Measurements from ENCODE around the gene EMILIN1. TPM values are rescaled to one million over a fixed set of nuclear protein-coding genes. Genes with fewer than 3 reads are reported as not detected.
"Not testable (repeated sequence)": the region's sequence is repeated elsewhere in the genome, so short reads cannot be mapped to it uniquely, and the experiment has no call there.

The EMILIN1 gene
- total RNA-seq, 1 donor from 2014 or later, result 1.5 TPM

- H3K9me3 Mint-ChIP-seq, result no peaks in the 10 kb centered on the region
- no peaks in the 10 kb centered on the region for H3K27me3 Mint-ChIP-seq (ENCODE audit: insufficient read depth)
- peaks cover 16% of the 10 kb centered on the region for H3K4me1 Mint-ChIP-seq (ENCODE audit: low read depth)
- H3K27ac Mint-ChIP-seq, result no peak overlapping the region
- H3K4me3 Mint-ChIP-seq, result peak overlapping the region; percentile 37
- intact Hi-C loops (cut with micrococcal nuclease), result loop anchor here (1.0 kb wide), 2 partner anchors 9 to 15 kb away; no protein-coding TSS in a partner anchor
- no peaks in the 10 kb centered on the region for H3K36me3 Mint-ChIP-seq (ENCODE audit: low read depth)
- DNase-seq (ENCODE audit: low spot score), result peak; percentile 32
Measured at GRCh38 chr2:27095745-27096651, 17.6 kb downstream of the EMILIN1 start.

- no peaks in the 10 kb centered on the region for H3K36me3 Mint-ChIP-seq (ENCODE audit: low read depth)
- peaks cover 16% of the 10 kb centered on the region for H3K4me1 Mint-ChIP-seq (ENCODE audit: low read depth)
- H3K27me3 Mint-ChIP-seq (ENCODE audit: insufficient read depth), result no peaks in the 10 kb centered on the region
- DNase-seq (ENCODE audit: low spot score), result no peak
- intact Hi-C loops (cut with micrococcal nuclease), result loop anchor here (1.0 kb wide), 2 partner anchors 10 to 16 kb away; no protein-coding TSS in a partner anchor
- H3K9me3 Mint-ChIP-seq, result no peaks in the 10 kb centered on the region
- H3K27ac Mint-ChIP-seq, result no peak overlapping the region
- no peak overlapping the region for H3K4me3 Mint-ChIP-seq
Measured at GRCh38 chr2:27096748-27097297, 18.4 kb downstream of the EMILIN1 start.

GRCh38 chr2:27097341-27097740, 18.9 kb downstream of the EMILIN1 start:
- Mint-ChIP-seq H3K27ac (no peak overlapping the region), H3K4me3 (no peak overlapping the region), H3K27me3 (ENCODE audit: insufficient read depth) (no peaks in the 10 kb centered on the region), H3K36me3 (ENCODE audit: low read depth) (no peaks in the 10 kb centered on the region), H3K9me3 (no peaks in the 10 kb centered on the region), H3K4me1 (ENCODE audit: low read depth) (peaks cover 16% of the 10 kb centered on the region)
- no peak for DNase-seq (ENCODE audit: low spot score)
- intact Hi-C loops (cut with micrococcal nuclease), result no loop called here

- no peaks in the 10 kb centered on the region for H3K9me3 Mint-ChIP-seq
- H3K27ac Mint-ChIP-seq, result no peak overlapping the region
- H3K36me3 Mint-ChIP-seq (ENCODE audit: low read depth), result no peaks in the 10 kb centered on the region
- intact Hi-C loops (cut with micrococcal nuclease), result no loop called here
- H3K27me3 Mint-ChIP-seq (ENCODE audit: insufficient read depth), result no peaks in the 10 kb centered on the region
- H3K4me1 Mint-ChIP-seq (ENCODE audit: low read depth), result peaks cover 16% of the 10 kb centered on the region
- DNase-seq (ENCODE audit: low spot score), result no peak
- H3K4me3 Mint-ChIP-seq, result no peak overlapping the region
Measured at GRCh38 chr2:27099334-27099955, 21.0 kb downstream of the EMILIN1 start.

GRCh38 chr2:27100036-27100435, 21.6 kb downstream of the EMILIN1 start:
- Mint-ChIP-seq H3K27me3 (ENCODE audit: insufficient read depth) (peaks cover under 1% of the 10 kb centered on the region), H3K4me1 (ENCODE audit: low read depth) (peaks cover 16% of the 10 kb centered on the region), H3K9me3 (no peaks in the 10 kb centered on the region), H3K27ac (no peak overlapping the region), H3K4me3 (no peak overlapping the region), H3K36me3 (ENCODE audit: low read depth) (no peaks in the 10 kb centered on the region)
- intact Hi-C loops (cut with micrococcal nuclease), result no loop called here
- no peak for DNase-seq (ENCODE audit: low spot score)

GRCh38 chr2:27102329-27102728, 23.9 kb downstream of the EMILIN1 start:
- Mint-ChIP-seq H3K9me3 (no peaks in the 10 kb centered on the region), H3K36me3 (ENCODE audit: low read depth) (no peaks in the 10 kb centered on the region), H3K4me3 (no peak overlapping the region), H3K4me1 (ENCODE audit: low read depth) (no peaks in the 10 kb centered on the region), H3K27ac (no peak overlapping the region), H3K27me3 (ENCODE audit: insufficient read depth) (peaks cover 2% of the 10 kb centered on the region)
- intact Hi-C loops (cut with micrococcal nuclease), result no loop called here
- no peak for DNase-seq (ENCODE audit: low spot score)

GRCh38 chr2:27105981-27106380, 27.6 kb downstream of the EMILIN1 start:
- H3K4me1 Mint-ChIP-seq (ENCODE audit: low read depth), result no peaks in the 10 kb centered on the region

GRCh38 chr2:27108221-27108620, 29.8 kb downstream of the EMILIN1 start:
- intact Hi-C loops (cut with micrococcal nuclease), result no loop called here
- no peaks in the 10 kb centered on the region for H3K4me1 Mint-ChIP-seq (ENCODE audit: low read depth)
- no peaks in the 10 kb centered on the region for H3K9me3 Mint-ChIP-seq
- peaks cover 9% of the 10 kb centered on the region for H3K27me3 Mint-ChIP-seq (ENCODE audit: insufficient read depth)
- no peak overlapping the region for H3K27ac Mint-ChIP-seq
- H3K4me3 Mint-ChIP-seq, result no peak overlapping the region
- no peaks in the 10 kb centered on the region for H3K36me3 Mint-ChIP-seq (ENCODE audit: low read depth)
- DNase-seq (ENCODE audit: low spot score), result no peak

More at GRCh38 chr2:27105981-27106380, 27.6 kb downstream of the EMILIN1 start:
- peaks cover 7% of the 10 kb centered on the region for H3K27me3 Mint-ChIP-seq (ENCODE audit: insufficient read depth)
- H3K4me3 Mint-ChIP-seq, result no peak overlapping the region
- no peak overlapping the region for H3K27ac Mint-ChIP-seq
- no peak for DNase-seq (ENCODE audit: low spot score)
- intact Hi-C loops (cut with micrococcal nuclease), result no loop called here
- H3K9me3 Mint-ChIP-seq, result no peaks in the 10 kb centered on the region
- no peaks in the 10 kb centered on the region for H3K36me3 Mint-ChIP-seq (ENCODE audit: low read depth)

GRCh38 chr2:27109083-27109482, 30.7 kb downstream of the EMILIN1 start:
- no peaks in the 10 kb centered on the region for H3K4me1 Mint-ChIP-seq (ENCODE audit: low read depth)
- H3K27me3 Mint-ChIP-seq (ENCODE audit: insufficient read depth), result peaks cover 9% of the 10 kb centered on the region
- DNase-seq (ENCODE audit: low spot score), result no peak
- H3K36me3 Mint-ChIP-seq (ENCODE audit: low read depth), result no peaks in the 10 kb centered on the region
- H3K4me3 Mint-ChIP-seq, result no peak overlapping the region
- intact Hi-C loops (cut with micrococcal nuclease), result no loop called here
- H3K9me3 Mint-ChIP-seq, result no peaks in the 10 kb centered on the region
- H3K27ac Mint-ChIP-seq, result no peak overlapping the region

- H3K4me3 Mint-ChIP-seq; H3K36me3 Mint-ChIP-seq (ENCODE audit: low read depth); H3K9me3 Mint-ChIP-seq; intact Hi-C loops (cut with micrococcal nuclease); H3K27me3 Mint-ChIP-seq (ENCODE audit: insufficient read depth); H3K27ac Mint-ChIP-seq; DNase-seq (ENCODE audit: low spot score); H3K4me1 Mint-ChIP-seq (ENCODE audit: low read depth): not testable (repeated sequence)
Measured at GRCh38 chr2:27110603-27111352, 32.4 kb downstream of the EMILIN1 start.

- DNase-seq (ENCODE audit: low spot score); H3K4me3 Mint-ChIP-seq; H3K27me3 Mint-ChIP-seq (ENCODE audit: insufficient read depth); H3K27ac Mint-ChIP-seq; H3K4me1 Mint-ChIP-seq (ENCODE audit: low read depth); H3K9me3 Mint-ChIP-seq; H3K36me3 Mint-ChIP-seq (ENCODE audit: low read depth); intact Hi-C loops (cut with micrococcal nuclease): not testable (repeated sequence)
Measured at GRCh38 chr2:27111392-27112078, 33.1 kb downstream of the EMILIN1 start.

GRCh38 chr2:27115519-27115918, 37.1 kb downstream of the EMILIN1 start:
- no peak for DNase-seq (ENCODE audit: low spot score)
- intact Hi-C loops (cut with micrococcal nuclease), result no loop called here
- Mint-ChIP-seq H3K27me3 (ENCODE audit: insufficient read depth) (peaks cover 25% of the 10 kb centered on the region), H3K9me3 (no peaks in the 10 kb centered on the region), H3K4me3 (no peak overlapping the region), H3K36me3 (ENCODE audit: low read depth) (no peaks in the 10 kb centered on the region), H3K4me1 (ENCODE audit: low read depth) (peaks cover 11% of the 10 kb centered on the region), H3K27ac (no peak overlapping the region)
